Activated naive CD4-positive, alpha-beta T cell treated with anti-CD3 and anti-CD28 coated beads, Interleukin-2, amount 50 U/mL, for 16 hours (primary cell): ENCODE results near the gene CLPX.
"Not testable (repeated sequence)": the region's sequence is repeated elsewhere in the genome, so short reads cannot be mapped to it uniquely, and the experiment has no call there.

Source experiments
- DNase-seq: peaks from one replicate; pipeline ENCODE4 v3.0.0-alpha.2; 2020

The CLPX gene

GRCh38 chr15:65184868-65185717, at the start of gene CLPX:
Gene CLPX (minus strand): TSS chr15:65185342. CDS start chr15:65185153, 189 bp downstream.
- peak; percentile 92 for DNase-seq

GRCh38 chr15:65233696-65234095, 48.6 kb upstream of the CLPX start:
- no peak for DNase-seq

- no peak for DNase-seq
Observed at GRCh38 chr15:65232520-65232919, 47.4 kb upstream of the CLPX start.

GRCh38 chr15:65231306-65231705, 46.2 kb upstream of the CLPX start:
- no peak for DNase-seq

GRCh38 chr15:65226901-65227300, 41.8 kb upstream of the CLPX start:
- not testable (repeated sequence) for DNase-seq

- no peak for DNase-seq
Observed at GRCh38 chr15:65226221-65226620, 41.1 kb upstream of the CLPX start.

- no peak for DNase-seq
Observed at GRCh38 chr15:65223996-65224395, 38.9 kb upstream of the CLPX start.

- DNase-seq: no peak
Observed at GRCh38 chr15:65222891-65223290, 37.7 kb upstream of the CLPX start.

GRCh38 chr15:65221697-65222096, 36.6 kb upstream of the CLPX start:
- no peak for DNase-seq

- no peak for DNase-seq
Observed at GRCh38 chr15:65219137-65219536, 34.0 kb upstream of the CLPX start.

GRCh38 chr15:65217526-65218482, 32.7 kb upstream of the CLPX start:
- no peak for DNase-seq

- no peak for DNase-seq
Observed at GRCh38 chr15:65215496-65215895, 30.4 kb upstream of the CLPX start.

- no peak for DNase-seq
Observed at GRCh38 chr15:65214010-65214409, 28.9 kb upstream of the CLPX start.

GRCh38 chr15:65213241-65213640, 28.1 kb upstream of the CLPX start:
- no peak for DNase-seq

GRCh38 chr15:65212097-65212496, 27.0 kb upstream of the CLPX start:
- DNase-seq: peak; percentile 51

GRCh38 chr15:65211482-65211982, 26.4 kb upstream of the CLPX start:
- DNase-seq: no peak

- DNase-seq: no peak
Observed at GRCh38 chr15:65210770-65211481, 25.8 kb upstream of the CLPX start, which contains the start of gene CILP. Gene CILP (minus strand): TSS chr15:65211473. CDS start chr15:65209755, 1,718 bp downstream.

GRCh38 chr15:65209701-65210643, 24.8 kb upstream of the CLPX start:
- DNase-seq: no peak

- DNase-seq: no peak
Observed at GRCh38 chr15:65208647-65209046, 23.5 kb upstream of the CLPX start.

- no peak for DNase-seq
Observed at GRCh38 chr15:65207280-65207840, 22.2 kb upstream of the CLPX start.

GRCh38 chr15:65206750-65207149, 21.6 kb upstream of the CLPX start:
- DNase-seq: no peak
